Measurements from ENCODE around the gene CAMKMT. TPM values are rescaled to one million over a fixed set of nuclear protein-coding genes. Genes with fewer than 3 reads are reported as not detected.

Gene CAMKMT
- polyA plus RNA-seq, 3 donors, result 4.7 to 7.8 (median 7.0) TPM

- Histone ChIP-seq H3K4me1 (ENCODE audit: control insufficient read depth in 1 of 2, insufficient read depth in 2 of 2, low read length in 2 of 2) (no peaks in the 10 kb centered on the region), H3K79me2 (ENCODE audit: insufficient read depth, low read length) (no peaks in the 10 kb centered on the region), H3K27me3 (ENCODE audit: control insufficient read depth in 2 of 2, insufficient read depth in 2 of 2, low read length in 2 of 2) (no peaks in the 10 kb centered on the region), H4K20me1 (ENCODE audit: insufficient read depth, low read length) (no peaks in the 10 kb centered on the region), H3K4me2 (replicated peaks; ENCODE audit: extremely low read depth, low read length, poor library complexity, severe bottlenecking) (no peak overlapping the region), H3K27ac (ENCODE audit: low read depth in 1 of 2, low read length in 2 of 2) (no peak overlapping the region), H3K4me3 (replicated peaks in 1 of 3; ENCODE audit: low read depth in 2 of 3, low read length in 3 of 3) (no peak overlapping the region), H3K9me3 (replicated peaks in 1 of 2; ENCODE audit: control insufficient read depth in 1 of 2, insufficient read depth in 1 of 2, low read length in 2 of 2) (no peaks in the 10 kb centered on the region), H2AFZ (ENCODE audit: insufficient read depth, low read depth, low read length, poor library complexity, severe bottlenecking) (no peak overlapping the region), H3K36me3 (replicated peaks in 1 of 2; ENCODE audit: control insufficient read depth in 1 of 2, insufficient read depth in 2 of 2, low read length in 2 of 2) (no peaks in the 10 kb centered on the region), H3K9ac (ENCODE audit: insufficient read depth, low read length, poor library complexity, severe bottlenecking) (no peak overlapping the region)
- 96% methylated on average over 7 of the region's 10 CpGs for WGBS (ENCODE audit: insufficient coverage)
- H3K36me3 Mint-ChIP-seq, result no peaks in the 10 kb centered on the region
- H3K4me3 Mint-ChIP-seq, result no peak overlapping the region
- DNase-seq, result no peak
- TF ChIP-seq CTCF (IDR thresholded peaks at IDR 0.05), result no peak
- H3K27ac Mint-ChIP-seq, result no peak overlapping the region
- intact Hi-C loops (cut with micrococcal nuclease), result no loop called here
- H3K9me3 Mint-ChIP-seq, result peaks cover 0 to 2% (median 0%) of the 10 kb centered on the region in 7 donors
- peaks cover 0 to 2% (median 2%) of the 10 kb centered on the region in 3 donors for H3K27me3 Mint-ChIP-seq (ENCODE audit: low read depth in 3 of 3)
- peaks cover 4% of the 10 kb centered on the region for H3K4me1 Mint-ChIP-seq
Measured at GRCh38 chr2:44691174-44691785, 329.5 kb downstream of the CAMKMT start.

GRCh38 chr2:44692821-44693220, 331.1 kb downstream of the CAMKMT start:
- H3K4me1 ChIP-seq (ENCODE audit: control insufficient read depth in 1 of 2, insufficient read depth in 2 of 2, low read length in 2 of 2), result no peaks in the 10 kb centered on the region
- no peaks in the 10 kb centered on the region for H3K36me3 Mint-ChIP-seq
- no peaks in the 10 kb centered on the region for H3K9me3 ChIP-seq (replicated peaks in 1 of 2; ENCODE audit: control insufficient read depth in 1 of 2, insufficient read depth in 1 of 2, low read length in 2 of 2)
- no peaks in the 10 kb centered on the region for H3K27me3 ChIP-seq (ENCODE audit: control insufficient read depth in 2 of 2, insufficient read depth in 2 of 2, low read length in 2 of 2)
- H3K27ac ChIP-seq (ENCODE audit: low read depth in 1 of 2, low read length in 2 of 2), result no peak overlapping the region
- no peak overlapping the region for H3K4me3 Mint-ChIP-seq
- peaks cover 4% of the 10 kb centered on the region for H3K4me1 Mint-ChIP-seq
- no peak overlapping the region for H2AFZ ChIP-seq (ENCODE audit: insufficient read depth, low read depth, low read length, poor library complexity, severe bottlenecking)
- H3K27me3 Mint-ChIP-seq (ENCODE audit: low read depth in 3 of 3), result peaks cover 2 to 6% (median 5%) of the 10 kb centered on the region in 3 donors
- intact Hi-C loops (cut with micrococcal nuclease), result no loop called here
- no peaks in the 10 kb centered on the region for H3K36me3 ChIP-seq (replicated peaks in 1 of 2; ENCODE audit: control insufficient read depth in 1 of 2, insufficient read depth in 2 of 2, low read length in 2 of 2)
- no peak overlapping the region for H3K9ac ChIP-seq (ENCODE audit: insufficient read depth, low read length, poor library complexity, severe bottlenecking)
- no peaks in the 10 kb centered on the region for H4K20me1 ChIP-seq (ENCODE audit: insufficient read depth, low read length)
- TF ChIP-seq CTCF (IDR thresholded peaks at IDR 0.05), result no peak
- H3K4me2 ChIP-seq (replicated peaks; ENCODE audit: extremely low read depth, low read length, poor library complexity, severe bottlenecking), result no peak overlapping the region
- no peak for DNase-seq
- H3K27ac Mint-ChIP-seq, result no peak overlapping the region
- no peak overlapping the region for H3K4me3 ChIP-seq (replicated peaks in 1 of 3; ENCODE audit: low read depth in 2 of 3, low read length in 3 of 3)
- H3K79me2 ChIP-seq (ENCODE audit: insufficient read depth, low read length), result no peaks in the 10 kb centered on the region
- peaks cover 0 to 2% (median 0%) of the 10 kb centered on the region in 7 donors for H3K9me3 Mint-ChIP-seq
- 100% methylated on average over 3 of the region's 4 CpGs for WGBS (ENCODE audit: insufficient coverage)
